Measurements from ENCODE around the gene ING2.
"Not testable (repeated sequence)": the region's sequence is repeated elsewhere in the genome, so short reads cannot be mapped to it uniquely, and the experiment has no call there.

Gene ING2

GRCh38 chr4:183550345-183551093 is 45.7 kb downstream of the ING2 start:
- no peak for DNase-seq

DNA sequence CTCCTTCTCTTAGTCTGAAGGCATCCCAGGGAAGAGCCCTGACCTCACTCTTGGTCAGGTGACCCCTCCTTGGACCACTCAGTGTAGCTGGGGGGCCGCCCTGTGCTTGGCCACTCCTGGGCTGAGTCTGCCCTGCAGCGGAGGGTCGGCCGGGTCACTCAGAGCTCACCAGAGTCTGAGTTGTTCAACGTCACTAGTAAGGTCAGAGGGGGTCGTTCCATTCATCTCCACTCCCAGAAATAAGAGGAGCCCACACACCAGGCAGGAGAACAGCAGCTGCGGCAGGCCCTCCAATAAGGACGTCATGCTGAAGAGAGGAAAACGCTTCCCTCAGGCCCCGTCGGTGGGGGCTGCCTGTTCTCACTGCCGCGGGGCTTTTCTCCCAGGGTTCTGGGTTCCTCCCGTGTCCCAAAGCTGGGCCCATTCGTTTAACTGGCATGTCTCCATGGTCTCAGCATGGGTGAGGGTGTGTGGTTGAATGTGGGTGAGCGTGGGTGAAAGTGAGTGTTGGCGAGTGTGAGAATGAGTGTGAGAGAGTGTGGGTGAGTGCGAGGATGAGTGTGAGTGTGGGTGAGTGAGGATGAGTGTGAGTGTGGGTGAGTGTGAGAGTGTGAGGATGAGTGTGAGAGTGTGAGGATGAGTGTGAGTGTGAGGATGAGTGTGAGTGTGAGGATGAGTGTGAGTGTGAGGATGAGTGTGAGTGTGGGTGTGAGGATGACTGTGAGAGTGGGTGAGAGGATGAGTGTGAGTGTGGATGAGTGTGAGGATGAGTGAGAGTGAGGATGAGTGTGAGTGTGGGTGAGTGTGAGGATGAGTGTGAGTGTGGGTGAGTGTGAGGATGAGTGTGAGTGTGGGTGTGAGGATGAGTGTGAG is 47.7 kb downstream of the ING2 start:
- no peak for DNase-seq

- not testable (repeated sequence) for DNase-seq
Observed at GRCh38 chr4:183553147-183553478, 48.3 kb downstream of the ING2 start.

DNA sequence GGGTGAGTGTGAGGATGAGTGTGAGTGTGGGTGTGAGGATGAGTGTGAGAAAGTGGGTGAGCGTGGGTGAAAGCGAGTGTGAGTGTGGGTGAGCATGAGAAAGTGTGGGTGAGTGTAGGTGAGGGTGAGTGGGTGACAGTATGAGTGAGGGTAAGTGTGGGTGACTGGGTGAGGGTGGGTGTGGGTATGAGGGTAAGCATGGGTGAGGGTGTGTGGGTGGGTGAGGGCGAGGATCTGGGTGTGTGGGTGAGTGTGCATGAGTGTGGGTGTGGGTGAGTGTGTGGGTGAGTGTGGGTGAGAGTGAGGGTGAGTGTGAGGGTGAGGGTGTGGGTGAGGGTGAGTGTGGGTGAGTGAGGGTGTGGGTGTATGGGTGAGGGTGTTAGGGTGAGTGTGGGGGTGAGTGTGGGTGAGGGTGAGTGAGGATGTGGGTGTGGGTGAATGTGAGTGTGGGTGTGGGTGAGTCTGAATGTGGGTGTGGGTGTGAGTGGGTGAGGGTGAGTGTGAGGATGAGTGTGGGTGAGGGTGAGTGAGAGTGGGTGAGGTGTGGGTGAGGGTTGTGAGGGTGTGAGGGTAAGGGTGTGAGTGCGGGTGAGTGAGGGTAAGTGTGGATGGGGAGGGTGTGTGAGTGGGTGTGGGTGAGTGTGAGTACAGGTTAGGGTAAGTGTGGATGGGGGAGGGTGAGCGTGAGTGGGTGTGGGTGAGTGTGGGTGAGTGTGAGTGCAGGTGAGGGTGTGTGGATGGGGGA is 48.9 kb downstream of the ING2 start:
- no peak for DNase-seq

- no peak for DNase-seq
Observed at GRCh38 chr4:183554346-183554686, 49.5 kb downstream of the ING2 start.

GRCh38 chr4:183554878-183555585 is 50.2 kb downstream of the ING2 start:
- DNase-seq, result no peak

- DNase-seq, result no peak
Observed at GRCh38 chr4:183556947-183557346, 52.1 kb downstream of the ING2 start.

DNA sequence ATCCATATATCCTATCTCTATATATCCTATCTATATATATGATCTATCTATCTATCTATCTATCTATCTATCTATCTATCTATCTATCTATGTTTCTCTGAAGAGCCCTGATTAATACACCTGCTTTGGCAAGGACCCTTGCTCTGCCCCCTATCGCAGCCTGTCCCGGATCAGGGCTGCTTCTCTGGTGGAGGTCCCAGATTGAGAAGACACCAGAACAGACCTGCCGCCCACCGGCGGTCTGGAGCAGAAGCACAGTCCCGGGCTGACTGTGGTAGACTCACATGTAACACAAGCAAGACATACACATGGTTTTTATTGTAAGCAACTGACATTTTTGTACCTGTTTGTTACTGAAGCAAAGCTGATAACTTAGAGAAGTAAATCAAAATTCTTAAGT is 52.8 kb downstream of the ING2 start:
- no peak for DNase-seq

GRCh38 chr4:183558873-183559272 is 54.0 kb downstream of the ING2 start:
- no peak for DNase-seq

DNA sequence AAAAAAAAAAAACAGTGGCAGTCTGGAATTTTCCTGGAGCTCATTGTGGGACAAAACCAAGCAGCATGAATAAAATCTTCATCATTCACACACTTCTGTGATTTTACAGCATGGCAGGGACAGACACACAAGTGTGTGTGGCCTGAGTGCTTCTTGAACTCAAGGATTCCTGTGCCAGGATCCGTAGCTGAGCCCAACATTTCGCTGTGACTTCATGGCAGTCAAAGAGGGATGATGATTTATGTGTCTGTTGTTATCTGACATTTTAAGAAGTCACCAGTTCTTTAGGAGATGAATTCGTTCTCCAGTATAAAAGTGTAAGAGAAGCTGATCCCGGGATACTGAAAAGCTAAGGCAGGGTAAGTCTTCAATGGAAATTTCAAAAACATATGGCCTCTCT is 57.0 kb downstream of the ING2 start:
- DNase-seq, result no peak

All from activated naive CD4-positive, alpha-beta T cell (primary cell).